ENCODE measurements around the gene PCDH15.

GRCh38 chr10:53843736-53844362 is 957.2 kb downstream of the PCDH15 start:
- no peak for TF ChIP-seq CTCF (conservative IDR thresholded peaks at IDR 0.05; ENCODE audit: low read depth, low read length)
- no peak for TF ChIP-seq EZH2 (IDR thresholded peaks at IDR 0.05; ENCODE audit: borderline replicate concordance, low read depth, low read length, poor library complexity, severe bottlenecking)

Measured in A673 (cell line).